Measurements from ENCODE around the gene GCC1. TPM values are rescaled to one million over a fixed set of nuclear protein-coding genes. Genes with fewer than 3 reads are reported as not detected.
A peak's percentile ranks its signal among the peaks of the same experiment; 100 is the strongest.

GCC1 gene
- total and polyA plus RNA-seq, 2 donors (not counting 3 experiments of a cell fraction or from before 2014, with no cell fraction given): 4.6 to 15.5 TPM

DNA sequence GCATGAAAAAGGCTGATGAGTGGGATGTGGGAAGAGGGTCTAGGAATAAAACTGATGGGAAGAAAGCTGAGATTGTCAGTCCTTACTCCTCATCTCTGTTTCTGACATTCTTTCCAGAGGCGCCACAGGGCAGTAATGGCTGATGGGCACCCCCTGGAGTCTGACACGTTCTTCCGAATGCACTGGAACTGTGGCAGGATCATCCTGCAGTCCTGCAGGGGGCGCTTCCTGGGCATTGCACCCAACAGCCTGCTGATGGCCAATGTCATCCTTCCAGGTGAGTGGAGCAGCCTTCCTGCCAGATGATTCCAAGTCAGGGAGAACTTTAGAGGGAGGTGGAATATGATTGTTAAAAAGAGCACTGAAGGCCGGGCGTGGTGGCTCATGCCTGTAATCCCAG is 12.9 kb upstream of the GCC1 start:
- no peak overlapping the region for H3K27ac ChIP-seq (ENCODE audit: insufficient read depth, low read depth, low read length)
- no peaks in the 10 kb centered on the region for H3K4me1 ChIP-seq (ENCODE audit: control insufficient read depth, extremely low read depth, insufficient read depth, low read length)
- no peaks in the 10 kb centered on the region for H3K9me1 ChIP-seq (replicated peaks; ENCODE audit: control insufficient read depth, extremely low read depth, insufficient read depth, low read length)
- no peaks in the 10 kb centered on the region for H4K20me1 ChIP-seq (replicated peaks; ENCODE audit: control insufficient read depth, extremely low read depth, insufficient read depth, low read length)
- intact Hi-C loops (cut with micrococcal nuclease): no loop called here
- H3K9ac ChIP-seq (replicated peaks; ENCODE audit: extremely low read depth, insufficient read depth, low read length): no peak overlapping the region
- H3K4me2 ChIP-seq (ENCODE audit: insufficient read depth, low read length): no peak overlapping the region
- no peaks in the 10 kb centered on the region for H3K36me3 ChIP-seq (ENCODE audit: control insufficient read depth in 2 of 2, extremely low read depth in 1 of 2, insufficient read depth in 2 of 2, low read length in 2 of 2)
- BruUV-seq (replicated peaks): no TSS peak
- H2AFZ ChIP-seq (ENCODE audit: low read depth, low read length): no peak overlapping the region
- FAIRE-seq: no peak
- peaks cover 0 to 13% of the 10 kb centered on the region in 2 experiments for H3K27me3 ChIP-seq (ENCODE audit: control insufficient read depth in 2 of 2, insufficient read depth in 2 of 2, low read length in 2 of 2)
- no peak for TF ChIP-seq EZH2 (IDR thresholded peaks at IDR 0.05; ENCODE audit: borderline replicate concordance, low read depth, low read length, severe bottlenecking)
- TF ChIP-seq, protein P1, sequence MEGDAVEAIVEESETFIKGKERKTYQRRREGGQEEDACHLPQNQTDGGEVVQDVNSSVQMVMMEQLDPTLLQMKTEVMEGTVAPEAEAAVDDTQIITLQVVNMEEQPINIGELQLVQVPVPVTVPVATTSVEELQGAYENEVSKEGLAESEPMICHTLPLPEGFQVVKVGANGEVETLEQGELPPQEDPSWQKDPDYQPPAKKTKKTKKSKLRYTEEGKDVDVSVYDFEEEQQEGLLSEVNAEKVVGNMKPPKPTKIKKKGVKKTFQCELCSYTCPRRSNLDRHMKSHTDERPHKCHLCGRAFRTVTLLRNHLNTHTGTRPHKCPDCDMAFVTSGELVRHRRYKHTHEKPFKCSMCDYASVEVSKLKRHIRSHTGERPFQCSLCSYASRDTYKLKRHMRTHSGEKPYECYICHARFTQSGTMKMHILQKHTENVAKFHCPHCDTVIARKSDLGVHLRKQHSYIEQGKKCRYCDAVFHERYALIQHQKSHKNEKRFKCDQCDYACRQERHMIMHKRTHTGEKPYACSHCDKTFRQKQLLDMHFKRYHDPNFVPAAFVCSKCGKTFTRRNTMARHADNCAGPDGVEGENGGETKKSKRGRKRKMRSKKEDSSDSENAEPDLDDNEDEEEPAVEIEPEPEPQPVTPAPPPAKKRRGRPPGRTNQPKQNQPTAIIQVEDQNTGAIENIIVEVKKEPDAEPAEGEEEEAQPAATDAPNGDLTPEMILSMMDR (IDR thresholded peaks at IDR 0.05; ENCODE audit: extremely low read depth in 1 of 2, insufficient read depth in 1 of 2, low read depth in 1 of 2, low read length in 2 of 2): peak; percentile 25 to 27
- TF ChIP-seq JUN (IDR thresholded peaks at IDR 0.05; ENCODE audit: borderline replicate concordance, insufficient read depth, insufficient read length, low read depth): no peak
- TF ChIP-seq POLR2AphosphoS5 (IDR thresholded peaks at IDR 0.05; ENCODE audit: insufficient read depth, low read depth, low read length): no peak
- H3K79me2 ChIP-seq (ENCODE audit: control insufficient read depth, insufficient read depth, low read length): no peaks in the 10 kb centered on the region
- no peak overlapping the region for H3K4me3 ChIP-seq (replicated peaks in 1 of 3; ENCODE audit: insufficient read depth in 1 of 3, low read depth in 1 of 3, low read length in 3 of 3)
- dilution Hi-C loops (cut with MboI; ENCODE audit: extremely low pct_ligation_motif_present, low sequenced_read_pairs): no loop called here
- no peak for DNase-seq (ENCODE audit: low read depth, low spot score)
- no peaks in the 10 kb centered on the region for H3K9me3 ChIP-seq (replicated peaks; ENCODE audit: control insufficient read depth, insufficient read depth, low read length)
- ChIA-PET POLR2A (no interaction called here), CTCF (interaction anchor here (1.4 to 2.7 kb wide), 2 partner anchors 10 to 611 kb away, joined by 4 to 13 read pairs; partner anchors contain the start of gene ARF5)

DNA sequence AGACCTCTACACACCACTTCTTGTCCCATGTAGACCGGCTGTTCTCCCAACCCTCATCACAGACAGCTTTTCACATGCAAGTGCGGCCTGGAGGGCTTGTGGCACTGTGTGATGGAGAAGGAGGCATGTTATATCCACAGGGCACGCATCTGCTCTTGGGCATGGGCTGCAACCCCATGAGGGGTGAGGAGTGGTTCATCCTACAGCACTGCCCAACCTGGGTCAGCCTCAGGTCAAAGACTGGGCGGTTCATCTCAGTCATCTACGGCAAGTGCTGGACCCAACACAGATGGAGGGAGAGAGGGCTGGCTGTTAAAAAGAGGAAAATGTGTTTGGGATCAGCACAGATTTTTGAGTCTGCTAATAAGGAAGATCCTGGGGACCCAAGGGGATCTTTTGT is 10.3 kb upstream of the GCC1 start:
- H3K79me2 ChIP-seq (ENCODE audit: control insufficient read depth, insufficient read depth, low read length): no peaks in the 10 kb centered on the region
- no peak overlapping the region for H3K4me3 ChIP-seq (replicated peaks in 1 of 3; ENCODE audit: insufficient read depth in 1 of 3, low read depth in 1 of 3, low read length in 3 of 3)
- no peak overlapping the region for H3K9ac ChIP-seq (replicated peaks; ENCODE audit: extremely low read depth, insufficient read depth, low read length)
- no peak overlapping the region for H2AFZ ChIP-seq (ENCODE audit: low read depth, low read length)
- no peak overlapping the region for H3K4me2 ChIP-seq (ENCODE audit: insufficient read depth, low read length)
- intact Hi-C loops (cut with micrococcal nuclease) (no loop called here), dilution Hi-C loops (cut with MboI; ENCODE audit: extremely low pct_ligation_motif_present, low sequenced_read_pairs) (no loop called here)
- H3K27ac ChIP-seq (ENCODE audit: insufficient read depth, low read depth, low read length): no peak overlapping the region
- DNase-seq (ENCODE audit: low read depth, low spot score): no peak
- no peaks in the 10 kb centered on the region for H3K9me3 ChIP-seq (replicated peaks; ENCODE audit: control insufficient read depth, insufficient read depth, low read length)
- H3K27me3 ChIP-seq (ENCODE audit: control insufficient read depth in 2 of 2, insufficient read depth in 2 of 2, low read length in 2 of 2): peaks cover 0 to 8% of the 10 kb centered on the region in 2 experiments
- no peak for FAIRE-seq
- H3K9me1 ChIP-seq (replicated peaks; ENCODE audit: control insufficient read depth, extremely low read depth, insufficient read depth, low read length): no peaks in the 10 kb centered on the region
- TF ChIP-seq GATA2 (IDR thresholded peaks at IDR 0.05; ENCODE audit: insufficient read depth, insufficient read length, low read depth, low read length) (no peak), MYC (IDR thresholded peaks at IDR 0.05; ENCODE audit: low read depth, low read length) (no peak), FOS (IDR thresholded peaks at IDR 0.05; ENCODE audit: borderline replicate concordance, insufficient read depth, low read length) (no peak), JUN (IDR thresholded peaks at IDR 0.05; ENCODE audit: borderline replicate concordance, insufficient read depth, insufficient read length, low read depth) (no peak), POLR2AphosphoS5 (IDR thresholded peaks at IDR 0.05; ENCODE audit: insufficient read depth, low read depth, low read length) (no peak), EZH2 (IDR thresholded peaks at IDR 0.05; ENCODE audit: borderline replicate concordance, low read depth, low read length, severe bottlenecking) (no peak)
- TF ChIP-seq, protein P1 (IDR thresholded peaks at IDR 0.05; ENCODE audit: extremely low read depth in 1 of 2, insufficient read depth in 1 of 2, low read depth in 1 of 2, low read length in 2 of 2): no peak
- H4K20me1 ChIP-seq (replicated peaks; ENCODE audit: control insufficient read depth, extremely low read depth, insufficient read depth, low read length): no peaks in the 10 kb centered on the region
- BruUV-seq (replicated peaks): no TSS peak
- CTCF ChIA-PET: interaction anchor here (2.7 kb wide), 1 partner anchor 614 kb away, joined by 13 read pairs; no protein-coding TSS in a partner anchor
- peaks cover 2 to 8% of the 10 kb centered on the region in 2 experiments for H3K36me3 ChIP-seq (ENCODE audit: control insufficient read depth in 2 of 2, extremely low read depth in 1 of 2, insufficient read depth in 2 of 2, low read length in 2 of 2)
- H3K4me1 ChIP-seq (ENCODE audit: control insufficient read depth, extremely low read depth, insufficient read depth, low read length): no peaks in the 10 kb centered on the region
- POLR2A ChIA-PET: no interaction called here
